Body of pancreas (tissue), 4 donors: Measurements from ENCODE around the gene S100A9. TPM values are rescaled to one million over a fixed set of nuclear protein-coding genes. Genes with fewer than 3 reads are reported as not detected.

Experiments
- ATAC-seq: fragments of 150-250 bp; one replicate; pipeline ENCODE4 v1.9.1; 2016
- DNase-seq, 4 donors: peaks; one replicate each; pipeline ENCODE4 v3.0.0-alpha.2; 2019
- H3K27ac ChIP-seq, 4 donors: fragments of 200-600 bp; sonication (generic); 1 replicate in 3 of 4; 2 replicates in 1 of 4; pipeline versions ENCODE4 v1.5.1 to v1.6.1; 2016 to 2019; ENCODE audit warnings: mild to moderate bottlenecking in 1 of 4, mixed read lengths in 1 of 4, moderate library complexity in 1 of 4
- H3K27me3 ChIP-seq, 2 donors: fragments of 200-600 bp; sonication (generic); one replicate each; pipeline ENCODE4 v1.6.0; 2016; ENCODE audit warnings: mild to moderate bottlenecking in 1 of 2
- H3K36me3 ChIP-seq, 2 donors: fragments of 200-600 bp; sonication (generic); replicated peaks in 1 of 2; 2 replicates each; pipeline ENCODE4 v1.5.1; 2016; ENCODE audit warnings: low read depth in 2 of 2; ENCODE audit not compliant: insufficient read depth in 1 of 2
- H3K4me1 ChIP-seq: fragments of 200-600 bp; sonication (generic); one replicate; pipeline ENCODE4 v1.6.0; 2016
- H3K4me3 ChIP-seq, 2 donors: fragments of 200-600 bp; sonication (generic); 1 replicate in 1 of 2; 2 replicates in 1 of 2; pipeline ENCODE4 v1.5.1; 2016 to 2019
- H3K9me3 ChIP-seq, 3 donors: fragments of 200-600 bp; sonication (generic); 1 replicate in 2 of 3; 2 replicates in 1 of 3; pipeline ENCODE4 v1.5.1; 2016
- CTCF ChIP-seq, 7 experiments: fragments of 450-650 bp in 4 of 7; fragments of 200-600 bp in 3 of 7; sonication (generic) in 3 of 7; IDR thresholded peaks; one replicate each; pipeline ENCODE4 v1.5.1; 2016 to 2019; ENCODE audit warnings: antibody characterized with exemption in 7 of 7
- POLR2A ChIP-seq, 3 donors: fragments of 450-650 bp; IDR thresholded peaks; one replicate each; pipeline ENCODE4 v1.6.1; 2016; ENCODE audit warnings: antibody characterized with exemption in 3 of 3, mild to moderate bottlenecking in 2 of 3
- WGBS, 2 donors: methylation state at CpG; one replicate each; pipeline ENCODE4 v1.1.5; 2017; 5-methylcytosine and 5-hydroxymethylcytosine counted together
- intact Hi-C: fragments of 100-400 bp; cut with DNase I; formaldehyde crosslinking; loops from one replicate; pipeline ENCODE4 v1.15.1; 2023
- total RNA-seq, 2 donors: library from RNA; depleted of rRNA; stranded (reverse); fragments of >200 nt; gene quantifications; one replicate each; pipeline ENCODE4 v1.1.0, GENCODE V29; 2016

S100A9 gene
- total RNA-seq, 2 donors from 2014 or later: 19.5 to 43.2 TPM

DNA sequence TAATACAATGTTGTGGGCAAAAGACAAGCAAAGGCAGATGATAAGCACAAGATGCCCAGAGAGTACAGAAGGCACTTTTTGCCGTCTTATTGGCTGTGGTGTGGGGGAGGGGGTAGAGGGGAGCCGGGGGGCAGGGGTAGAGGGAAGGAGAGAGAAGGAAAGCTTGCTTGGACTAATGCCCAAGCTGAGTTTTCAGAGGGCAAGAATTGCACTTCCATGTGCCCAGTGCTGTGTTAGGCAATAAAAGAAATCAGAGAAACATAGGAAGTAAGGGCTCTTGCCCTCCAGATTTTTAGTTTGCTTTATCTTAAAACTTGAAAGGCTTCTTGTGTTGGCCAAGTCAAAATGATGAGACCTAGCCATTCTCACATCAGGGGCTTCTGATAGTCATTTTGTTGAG is 9.4 kb downstream of the S100A9 start:
- intact Hi-C loops: no loop called here
- Histone ChIP-seq H3K9me3 (no peaks in the 10 kb centered on the region), H3K4me3 (no peak overlapping the region), H3K27ac (no peak overlapping the region), H3K27me3 (no peaks in the 10 kb centered on the region), H3K4me1 (no peaks in the 10 kb centered on the region), H3K36me3 (no peaks in the 10 kb centered on the region)
- ATAC-seq: no peak
- no peak for TF ChIP-seq POLR2A (IDR thresholded peaks at IDR 0.05)
- no peak for TF ChIP-seq CTCF (IDR thresholded peaks at IDR 0.05)
- DNase-seq: no peak
- 68 to 79% methylated on average over 2 of the region's 2 CpGs for WGBS, 2 donors

DNA sequence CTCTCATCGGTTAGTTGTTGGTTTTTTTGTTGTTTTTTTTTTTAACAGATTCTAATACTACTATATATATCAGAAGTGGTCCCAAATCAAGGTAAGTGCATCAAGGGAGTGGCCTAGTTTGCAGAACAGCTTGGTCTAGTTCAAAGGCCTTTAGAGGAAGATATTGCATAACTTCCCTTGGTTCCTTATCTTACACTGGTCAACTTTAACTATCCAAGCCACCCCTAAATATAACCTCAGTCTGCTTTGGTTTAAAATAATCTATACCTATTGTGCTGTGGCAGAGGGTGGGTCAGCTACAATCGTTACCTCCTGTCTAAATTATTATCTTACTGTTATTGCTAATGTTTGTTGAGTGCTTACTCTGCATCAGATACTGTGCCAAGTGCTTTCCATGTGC is 10.8 kb downstream of the S100A9 start:
- no peaks in the 10 kb centered on the region for H3K4me1 ChIP-seq
- TF ChIP-seq CTCF (IDR thresholded peaks at IDR 0.05): no peak
- TF ChIP-seq POLR2A (IDR thresholded peaks at IDR 0.05): no peak
- intact Hi-C loops: no loop called here
- H3K27me3 ChIP-seq: no peaks in the 10 kb centered on the region
- no peaks in the 10 kb centered on the region for H3K9me3 ChIP-seq
- no peaks in the 10 kb centered on the region for H3K36me3 ChIP-seq
- DNase-seq (no peak), ATAC-seq (no peak)
- H3K4me3 ChIP-seq: no peak overlapping the region
- 55 to 65% methylated on average over 2 of the region's 2 CpGs for WGBS, 2 donors
- H3K27ac ChIP-seq: no peak overlapping the region

- intact Hi-C loops: no loop called here
- WGBS, 2 donors: 43 to 56% methylated on average over 3 of the region's 3 CpGs
- DNase-seq (no peak), ATAC-seq (no peak)
- no peaks in the 10 kb centered on the region for H3K4me1 ChIP-seq
- no peaks in the 10 kb centered on the region for H3K9me3 ChIP-seq
- H3K27me3 ChIP-seq: no peaks in the 10 kb centered on the region
- TF ChIP-seq CTCF (IDR thresholded peaks at IDR 0.05) (no peak), POLR2A (IDR thresholded peaks at IDR 0.05) (no peak)
- no peak overlapping the region for H3K27ac ChIP-seq
- H3K4me3 ChIP-seq: no peak overlapping the region
- no peaks in the 10 kb centered on the region for H3K36me3 ChIP-seq
These were observed 12.5 kb downstream of the S100A9 start for GRCh38 chr1:153370146-153370545.

- WGBS, 2 donors: 80 to 100% methylated on average over 1 of the region's 1 CpG
- Histone ChIP-seq H3K4me1 (no peaks in the 10 kb centered on the region), H3K27me3 (no peaks in the 10 kb centered on the region), H3K9me3 (no peaks in the 10 kb centered on the region), H3K36me3 (no peaks in the 10 kb centered on the region), H3K4me3 (no peak overlapping the region), H3K27ac (no peak overlapping the region)
- ATAC-seq: no peak
- no peak for DNase-seq
- intact Hi-C loops: no loop called here
- TF ChIP-seq CTCF (IDR thresholded peaks at IDR 0.05): no peak
- no peak for TF ChIP-seq POLR2A (IDR thresholded peaks at IDR 0.05)
These were observed 13.6 kb downstream of the S100A9 start for GRCh38 chr1:153371231-153371630.

DNA sequence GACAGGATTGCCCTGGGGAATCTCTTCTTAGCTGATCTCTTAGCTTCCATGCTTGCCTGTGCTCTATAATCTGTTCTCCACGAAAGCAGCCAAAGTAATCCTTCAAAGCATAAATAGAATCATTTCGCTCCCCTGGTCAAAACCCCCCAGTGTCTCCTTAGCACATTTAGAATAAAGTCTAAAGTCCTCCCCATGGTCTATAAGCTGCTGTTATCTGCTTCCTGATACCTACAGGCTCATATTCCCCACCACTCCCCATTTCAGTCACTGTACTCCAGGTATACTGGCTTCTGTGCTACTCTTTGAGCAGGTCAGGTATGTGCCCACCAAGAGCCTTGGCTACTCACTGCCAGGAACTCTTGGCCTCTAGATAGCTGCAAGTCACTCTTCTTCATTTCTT is 14.9 kb downstream of the S100A9 start:
- intact Hi-C loops: no loop called here

More for the DNA sequence above, 14.9 kb downstream of the S100A9 start:
- H3K36me3 ChIP-seq: no peaks in the 10 kb centered on the region
- no peak overlapping the region for H3K4me3 ChIP-seq
- no peak for DNase-seq
- H3K4me1 ChIP-seq: no peaks in the 10 kb centered on the region
- TF ChIP-seq CTCF (IDR thresholded peaks at IDR 0.05): no peak
- no peak for TF ChIP-seq POLR2A (IDR thresholded peaks at IDR 0.05)
- H3K27ac ChIP-seq: no peak overlapping the region
- H3K9me3 ChIP-seq: no peaks in the 10 kb centered on the region
- no peak for ATAC-seq
- WGBS, 2 donors: 79 to 82% methylated on average over 2 of the region's 2 CpGs
- no peaks in the 10 kb centered on the region for H3K27me3 ChIP-seq
